ENCODE measurements around the gene ALKBH2. TPM values are rescaled to one million over a fixed set of nuclear protein-coding genes. Genes with fewer than 3 reads are reported as not detected.
"Not testable (repeated sequence)": the region's sequence is repeated elsewhere in the genome, so short reads cannot be mapped to it uniquely, and the experiment has no call there.

ALKBH2 gene
- total RNA-seq, 2 donors from 2014 or later: 5.0 to 8.9 TPM

- no peak for DNase-seq
- H3K4me3 ChIP-seq: no peak overlapping the region
- H3K36me3 ChIP-seq: no peaks in the 10 kb centered on the region
- H3K27me3 ChIP-seq: no peaks in the 10 kb centered on the region
- no peaks in the 10 kb centered on the region for H3K4me1 ChIP-seq
- intact Hi-C loops (cut with DNase I): no loop called here
- H3K27ac ChIP-seq: no peak overlapping the region
- H3K9ac ChIP-seq (ENCODE audit: low read depth in 2 of 2, low read length in 2 of 2): no peak overlapping the region
- no peaks in the 10 kb centered on the region for H3K9me3 ChIP-seq
- no peak for TF ChIP-seq CTCF (IDR thresholded peaks at IDR 0.05)
Measured at GRCh38 chr12:109057376-109057775, 35.9 kb downstream of the ALKBH2 start.

- no peaks in the 10 kb centered on the region for H3K9me3 ChIP-seq
- no peaks in the 10 kb centered on the region for H3K36me3 ChIP-seq
- no peak overlapping the region for H3K27ac ChIP-seq
- DNase-seq: no peak
- no peak overlapping the region for H3K9ac ChIP-seq (ENCODE audit: low read depth in 2 of 2, low read length in 2 of 2)
- intact Hi-C loops (cut with DNase I): no loop called here
- H3K4me1 ChIP-seq: no peaks in the 10 kb centered on the region
- no peak overlapping the region for H3K4me3 ChIP-seq
- TF ChIP-seq CTCF (IDR thresholded peaks at IDR 0.05): no peak
- no peaks in the 10 kb centered on the region for H3K27me3 ChIP-seq
Measured at GRCh38 chr12:109056891-109057290, 36.4 kb downstream of the ALKBH2 start.

GRCh38 chr12:109054520-109054919 is 38.8 kb downstream of the ALKBH2 start:
- Histone ChIP-seq H3K4me3 (no peak overlapping the region), H3K27me3 (no peaks in the 10 kb centered on the region), H3K9me3 (no peaks in the 10 kb centered on the region), H3K9ac (ENCODE audit: low read depth in 2 of 2, low read length in 2 of 2) (no peak overlapping the region), H3K36me3 (no peaks in the 10 kb centered on the region), H3K4me1 (no peaks in the 10 kb centered on the region), H3K27ac (peak overlapping the region; percentile 81)
- intact Hi-C loops (cut with DNase I): no loop called here
- no peak for DNase-seq
- no peak for TF ChIP-seq CTCF (IDR thresholded peaks at IDR 0.05)

- intact Hi-C loops (cut with DNase I); DNase-seq; H3K36me3 ChIP-seq; H3K9me3 ChIP-seq; H3K27me3 ChIP-seq; H3K4me1 ChIP-seq: not testable (repeated sequence)
- Histone ChIP-seq H3K4me3 (peak overlapping the region; percentile 74), H3K9ac (ENCODE audit: low read depth in 2 of 2, low read length in 2 of 2) (peak overlapping the region; percentile 90 to 97), H3K27ac (peak overlapping the region; percentile 81)
Measured at GRCh38 chr12:109054124-109054513, 39.2 kb downstream of the ALKBH2 start.

GRCh38 chr12:109053382-109054123 is 39.7 kb downstream of the ALKBH2 start:
- TF ChIP-seq CTCF (IDR thresholded peaks at IDR 0.05): no peak
- Histone ChIP-seq H3K4me1 (no peaks in the 10 kb centered on the region), H3K36me3 (no peaks in the 10 kb centered on the region), H3K4me3 (peak overlapping the region; percentile 74), H3K9ac (ENCODE audit: low read depth in 2 of 2, low read length in 2 of 2) (peak overlapping the region; percentile 90 to 97), H3K9me3 (no peaks in the 10 kb centered on the region), H3K27me3 (no peaks in the 10 kb centered on the region), H3K27ac (peak overlapping the region; percentile 81)
- peak; percentile 34 for DNase-seq
- intact Hi-C loops (cut with DNase I): no loop called here
